ENCODE results near the gene DNAH7. TPM values are rescaled to one million over a fixed set of nuclear protein-coding genes. Genes with fewer than 3 reads are reported as not detected.

The DNAH7 gene
- total and polyA plus RNA-seq, 2 of the 8 experiments (the other 6 are each of a cell fraction or from before 2014, with no cell fraction given): 0.07 to 0.08 TPM

GRCh38 chr2:195891081-195891480 is 177.6 kb downstream of the DNAH7 start (continued):
- TF ChIP-seq CHD7 (IDR thresholded peaks at IDR 0.05; ENCODE audit: insufficient replicate concordance, low read length): no peak
- no peak for TF ChIP-seq NANOG (IDR thresholded peaks at IDR 0.05; ENCODE audit: insufficient read depth, low read depth, low read length, poor library complexity, severe bottlenecking)
- TF ChIP-seq ATF2 (IDR thresholded peaks at IDR 0.05; ENCODE audit: low read length): no peak
